ENCODE results near the gene SCD5.

DNA sequence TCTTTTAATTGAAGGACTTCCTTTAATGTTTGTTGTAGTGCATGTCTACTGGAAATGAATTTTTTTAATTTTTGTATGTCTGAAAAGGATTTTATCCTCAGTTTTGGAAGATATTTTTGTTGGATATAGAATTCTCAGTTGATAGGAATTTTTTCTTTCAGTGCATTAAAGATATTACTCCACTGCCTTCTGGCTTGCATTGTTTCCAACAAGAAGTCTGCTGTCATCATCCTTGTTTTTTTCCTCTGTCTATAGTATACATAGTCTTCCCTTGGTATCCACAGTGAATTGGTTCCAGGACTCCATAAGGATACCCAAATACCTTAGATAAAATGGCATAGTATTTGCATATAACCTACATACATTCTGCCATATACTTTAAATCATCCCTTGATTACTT is 33.5 kb downstream of the SCD5 start:
- TF ChIP-seq, protein P1, sequence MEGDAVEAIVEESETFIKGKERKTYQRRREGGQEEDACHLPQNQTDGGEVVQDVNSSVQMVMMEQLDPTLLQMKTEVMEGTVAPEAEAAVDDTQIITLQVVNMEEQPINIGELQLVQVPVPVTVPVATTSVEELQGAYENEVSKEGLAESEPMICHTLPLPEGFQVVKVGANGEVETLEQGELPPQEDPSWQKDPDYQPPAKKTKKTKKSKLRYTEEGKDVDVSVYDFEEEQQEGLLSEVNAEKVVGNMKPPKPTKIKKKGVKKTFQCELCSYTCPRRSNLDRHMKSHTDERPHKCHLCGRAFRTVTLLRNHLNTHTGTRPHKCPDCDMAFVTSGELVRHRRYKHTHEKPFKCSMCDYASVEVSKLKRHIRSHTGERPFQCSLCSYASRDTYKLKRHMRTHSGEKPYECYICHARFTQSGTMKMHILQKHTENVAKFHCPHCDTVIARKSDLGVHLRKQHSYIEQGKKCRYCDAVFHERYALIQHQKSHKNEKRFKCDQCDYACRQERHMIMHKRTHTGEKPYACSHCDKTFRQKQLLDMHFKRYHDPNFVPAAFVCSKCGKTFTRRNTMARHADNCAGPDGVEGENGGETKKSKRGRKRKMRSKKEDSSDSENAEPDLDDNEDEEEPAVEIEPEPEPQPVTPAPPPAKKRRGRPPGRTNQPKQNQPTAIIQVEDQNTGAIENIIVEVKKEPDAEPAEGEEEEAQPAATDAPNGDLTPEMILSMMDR (IDR thresholded peaks at IDR 0.05) = no peak
- TF ChIP-seq POLR2A (IDR thresholded peaks at IDR 0.05) = no peak

Data from sigmoid colon (tissue), 3 donors.